ENCODE measurements around the gene SHPK. TPM values are rescaled to one million over a fixed set of nuclear protein-coding genes. Genes with fewer than 3 reads are reported as not detected.

The SHPK gene
- total RNA-seq, 6 donors from 2014 or later: 10.5 to 25.1 (median 12.4) TPM

DNA sequence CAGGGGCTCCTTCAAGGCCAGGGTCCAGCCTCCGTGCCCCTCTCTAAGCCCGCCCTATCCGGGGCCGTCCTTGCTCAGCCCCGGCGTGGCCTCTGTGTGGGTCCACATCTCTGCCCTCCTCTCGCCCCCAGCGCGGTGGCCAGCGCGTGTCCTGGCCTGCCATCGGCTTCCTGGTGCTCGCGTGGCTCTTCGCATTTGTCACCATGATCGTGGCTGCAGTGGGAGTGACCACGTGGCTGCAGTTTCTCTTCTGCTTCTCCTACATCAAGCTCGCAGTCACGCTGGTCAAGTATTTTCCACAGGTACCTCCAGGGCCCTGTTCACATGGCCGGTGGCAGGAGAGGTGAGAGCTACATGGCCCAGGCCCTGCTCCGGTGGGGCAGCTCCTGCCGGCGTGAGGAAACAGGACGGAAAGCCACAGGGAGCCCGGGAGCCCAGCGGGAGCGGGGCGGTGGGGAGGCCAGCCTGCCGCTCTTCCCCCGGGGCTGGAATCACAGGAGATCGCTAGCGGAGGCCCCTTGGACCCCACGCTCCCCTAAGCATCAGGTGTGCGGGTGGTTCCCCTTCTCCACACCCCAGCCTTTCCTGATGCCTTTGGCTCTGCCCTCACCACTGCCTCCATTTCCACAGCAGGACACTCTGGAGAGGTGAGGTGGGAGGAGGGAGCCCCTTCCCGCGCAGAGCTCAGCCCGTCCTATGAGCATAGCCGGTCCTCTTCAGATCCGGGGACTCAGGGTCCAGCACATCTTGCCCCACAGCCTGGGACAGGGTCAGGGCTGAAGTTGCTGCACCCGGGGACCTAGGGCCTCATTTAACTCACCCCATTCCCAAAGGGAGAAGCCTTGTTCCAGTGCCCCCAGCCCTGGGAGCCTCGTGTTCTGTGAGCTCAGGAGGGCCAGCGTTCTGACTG is 22.1 kb upstream of the SHPK start:
- Histone ChIP-seq H3K27ac (peak overlapping the region in 2 of 4 donors; percentile 46 to 58), H3K36me3 (peaks cover 0 to 59% (median 33%) of the 10 kb centered on the region in 4 donors), H3K9me3 (no peaks in the 10 kb centered on the region), H3K4me1 (peaks cover 7 to 10% (median 8%) of the 10 kb centered on the region in 4 donors), H3K27me3 (no peaks in the 10 kb centered on the region), H3K4me3 (no peak overlapping the region)
- peak in 1 of 2 donors; percentile 77 for DNase-seq
- TF ChIP-seq, protein P1, sequence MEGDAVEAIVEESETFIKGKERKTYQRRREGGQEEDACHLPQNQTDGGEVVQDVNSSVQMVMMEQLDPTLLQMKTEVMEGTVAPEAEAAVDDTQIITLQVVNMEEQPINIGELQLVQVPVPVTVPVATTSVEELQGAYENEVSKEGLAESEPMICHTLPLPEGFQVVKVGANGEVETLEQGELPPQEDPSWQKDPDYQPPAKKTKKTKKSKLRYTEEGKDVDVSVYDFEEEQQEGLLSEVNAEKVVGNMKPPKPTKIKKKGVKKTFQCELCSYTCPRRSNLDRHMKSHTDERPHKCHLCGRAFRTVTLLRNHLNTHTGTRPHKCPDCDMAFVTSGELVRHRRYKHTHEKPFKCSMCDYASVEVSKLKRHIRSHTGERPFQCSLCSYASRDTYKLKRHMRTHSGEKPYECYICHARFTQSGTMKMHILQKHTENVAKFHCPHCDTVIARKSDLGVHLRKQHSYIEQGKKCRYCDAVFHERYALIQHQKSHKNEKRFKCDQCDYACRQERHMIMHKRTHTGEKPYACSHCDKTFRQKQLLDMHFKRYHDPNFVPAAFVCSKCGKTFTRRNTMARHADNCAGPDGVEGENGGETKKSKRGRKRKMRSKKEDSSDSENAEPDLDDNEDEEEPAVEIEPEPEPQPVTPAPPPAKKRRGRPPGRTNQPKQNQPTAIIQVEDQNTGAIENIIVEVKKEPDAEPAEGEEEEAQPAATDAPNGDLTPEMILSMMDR (IDR thresholded peaks at IDR 0.05): no peak
- TF ChIP-seq EP300 (IDR thresholded peaks at IDR 0.05) (no peak), POLR2AphosphoS5 (IDR thresholded peaks at IDR 0.05) (no peak), POLR2A (IDR thresholded peaks at IDR 0.05) (no peak)
- 86 to 88% methylated on average over 25 to 37 of the region's 42 CpGs for WGBS, 2 donors
- ATAC-seq (ENCODE audit: low FRiP score in 2 of 2): no peak

DNA sequence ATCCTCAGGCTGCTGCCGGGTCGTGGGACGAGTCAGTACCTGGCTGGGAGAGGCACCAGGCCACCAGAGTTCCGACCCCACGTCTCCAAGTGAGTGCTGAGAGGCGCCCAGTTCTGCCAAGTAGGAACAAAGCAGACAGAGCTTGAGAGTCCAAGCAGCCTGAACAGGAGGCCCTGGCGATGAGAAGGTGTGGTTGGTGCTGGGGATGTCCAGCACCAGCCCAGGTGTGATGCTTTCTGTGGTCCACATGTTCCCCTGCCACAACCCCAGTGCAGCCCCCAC is 21.5 kb upstream of the SHPK start:
- Histone ChIP-seq H3K4me3 (no peak overlapping the region), H3K9me3 (no peaks in the 10 kb centered on the region), H3K27ac (no peak overlapping the region), H3K27me3 (no peaks in the 10 kb centered on the region), H3K36me3 (peaks cover 0 to 53% (median 28%) of the 10 kb centered on the region in 4 donors), H3K4me1 (peaks cover 7 to 10% (median 8%) of the 10 kb centered on the region in 4 donors)
- DNase-seq: peak in 1 of 2 donors; percentile 32
- TF ChIP-seq POLR2A (IDR thresholded peaks at IDR 0.05) (no peak), EP300 (IDR thresholded peaks at IDR 0.05) (no peak), POLR2AphosphoS5 (IDR thresholded peaks at IDR 0.05) (no peak)
- TF ChIP-seq, protein P1 (IDR thresholded peaks at IDR 0.05): no peak
- no peak for ATAC-seq (ENCODE audit: low FRiP score in 2 of 2)
- 78 to 93% methylated on average over 7 of the region's 7 CpGs for WGBS, 2 donors

DNA sequence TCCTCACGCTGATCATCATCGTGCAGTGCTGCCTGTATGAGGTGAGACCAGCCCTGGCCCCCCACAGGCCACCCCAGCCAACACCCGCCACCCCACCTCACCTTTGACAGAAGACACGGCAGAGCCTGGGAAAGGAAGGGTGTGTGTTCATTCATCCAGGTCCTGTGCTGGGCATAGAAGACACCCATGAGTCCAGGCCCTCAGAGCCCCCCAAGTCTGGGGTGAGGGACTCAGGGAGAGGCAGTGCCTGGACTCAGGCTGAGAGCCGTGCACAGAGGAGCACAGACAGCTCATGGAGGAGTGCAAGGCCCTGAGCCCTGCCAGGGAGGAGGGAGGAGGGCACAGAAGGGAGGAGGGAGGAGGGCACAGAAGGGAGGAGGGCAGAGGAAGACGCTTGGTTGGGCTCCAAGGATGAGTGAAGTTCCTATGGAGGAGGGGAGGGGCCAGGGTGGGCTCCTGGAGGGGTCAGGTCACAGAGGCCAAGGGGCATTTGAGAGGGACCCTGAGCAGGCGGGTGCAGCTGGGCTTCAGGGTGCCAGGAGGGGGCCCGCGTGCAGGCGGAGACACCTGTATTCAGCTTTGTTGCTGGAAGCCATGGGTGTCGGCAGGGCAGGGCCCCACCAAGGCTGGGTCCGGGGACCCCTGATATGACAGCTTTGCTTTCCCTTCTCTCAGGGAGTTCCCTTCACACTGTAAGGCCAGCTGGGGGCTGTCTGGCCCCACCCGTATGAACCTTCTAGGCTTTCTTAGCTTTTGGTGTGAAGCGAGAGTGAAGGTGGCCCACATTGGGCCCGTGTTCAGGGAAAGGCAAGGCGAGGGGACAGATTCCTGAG is 20.9 kb upstream of the SHPK start:
- DNase-seq (peak in 1 of 2 donors; percentile 72), ATAC-seq (ENCODE audit: low FRiP score in 2 of 2) (no peak)
- Histone ChIP-seq H3K4me3 (no peak overlapping the region), H3K9me3 (no peaks in the 10 kb centered on the region), H3K4me1 (peaks cover 7 to 10% (median 8%) of the 10 kb centered on the region in 4 donors), H3K36me3 (peaks cover 0 to 47% (median 24%) of the 10 kb centered on the region in 4 donors), H3K27ac (no peak overlapping the region), H3K27me3 (no peaks in the 10 kb centered on the region)
- TF ChIP-seq POLR2AphosphoS5 (IDR thresholded peaks at IDR 0.05) (no peak), POLR2A (IDR thresholded peaks at IDR 0.05) (no peak), EP300 (IDR thresholded peaks at IDR 0.05) (no peak)
- TF ChIP-seq, protein P1 (IDR thresholded peaks at IDR 0.05): no peak
- WGBS, 2 donors: 88 to 93% methylated on average over 13 to 16 of the region's 16 CpGs

DNA sequence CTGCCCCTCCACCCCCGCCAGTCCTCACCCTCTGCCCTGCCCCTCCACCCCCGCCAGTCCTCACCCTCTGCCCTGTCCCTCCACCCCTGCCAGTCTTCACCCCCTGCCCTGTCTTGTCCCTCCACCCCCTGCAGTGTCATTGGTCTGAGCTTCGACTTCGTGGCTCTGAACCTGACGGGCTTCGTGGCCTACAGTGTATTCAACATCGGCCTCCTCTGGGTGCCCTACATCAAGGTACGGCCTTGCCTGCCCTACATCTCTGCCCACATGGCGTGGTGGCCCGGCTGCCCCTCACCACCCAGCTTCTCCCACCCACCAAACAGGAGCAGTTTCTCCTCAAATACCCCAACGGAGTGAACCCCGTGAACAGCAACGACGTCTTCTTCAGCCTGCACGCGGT is 20.3 kb upstream of the SHPK start:
- no peak overlapping the region for H3K4me3 ChIP-seq
- ATAC-seq (ENCODE audit: low FRiP score in 2 of 2) (no peak), DNase-seq (peak in 1 of 2 donors; percentile 47)
- H3K27me3 ChIP-seq: no peaks in the 10 kb centered on the region
- no peak for TF ChIP-seq EP300 (IDR thresholded peaks at IDR 0.05)
- no peak for TF ChIP-seq POLR2AphosphoS5 (IDR thresholded peaks at IDR 0.05)
- TF ChIP-seq, protein P1 (IDR thresholded peaks at IDR 0.05): no peak
- no peak for TF ChIP-seq POLR2A (IDR thresholded peaks at IDR 0.05)
- H3K36me3 ChIP-seq: peaks cover 0 to 41% (median 24%) of the 10 kb centered on the region in 4 donors
- H3K27ac ChIP-seq: no peak overlapping the region
- no peaks in the 10 kb centered on the region for H3K9me3 ChIP-seq
- 91 to 94% methylated on average over 12 to 14 of the region's 16 CpGs for WGBS, 2 donors
- H3K4me1 ChIP-seq: peaks cover 7 to 10% (median 8%) of the 10 kb centered on the region in 4 donors

Data from upper lobe of left lung (tissue), 6 donors.